Keratinocyte (primary cell): ENCODE data around the gene TNIP2. TPM values are rescaled to one million over a fixed set of nuclear protein-coding genes. Genes with fewer than 3 reads are reported as not detected.

ENCODE experiments used
- DNase-seq: peaks from one replicate; pipeline ENCODE4 v3.0.0-alpha.2; 2011; ENCODE audit warnings: low read depth, missing footprints, low spot score
- FAIRE-seq: peaks from 2 replicates; lab custom pipeline; 2011; peaks lifted over from hg19 to GRCh38; lab: Jason Lieb, UNC
- H2AFZ ChIP-seq: 2 replicates; pipeline ENCODE4 v1.6.0; 2012; ENCODE audit warnings: low read length, control low read depth, inconsistent platforms; ENCODE audit not compliant: control insufficient read depth
- H3K27ac ChIP-seq: 2 replicates; pipeline ENCODE4 v1.5.1; 2011; ENCODE audit warnings: low read length; ENCODE audit not compliant: control insufficient read depth, insufficient read depth
- H3K27me3 ChIP-seq: 3 replicates; pipeline ENCODE4 v1.6.0; 2011; ENCODE audit warnings: low read length; ENCODE audit not compliant: control insufficient read depth, insufficient read depth; ENCODE audit errors: extremely low read depth
- H3K36me3 ChIP-seq, 2 experiments: 2 replicates in 1 of 2; 3 replicates in 1 of 2; pipeline ENCODE4 v1.5.1; 2011; ENCODE audit warnings: low read length in 2 of 2, mild to moderate bottlenecking in 1 of 2; ENCODE audit not compliant: control insufficient read depth in 2 of 2, insufficient read depth in 2 of 2; ENCODE audit errors: extremely low read depth in 1 of 2
- H3K4me1 ChIP-seq: 3 replicates; pipeline ENCODE4 v1.5.1; 2011; ENCODE audit warnings: low read length; ENCODE audit not compliant: control insufficient read depth, insufficient read depth; ENCODE audit errors: extremely low read depth
- H3K4me2 ChIP-seq: 3 replicates; pipeline ENCODE4 v1.6.0; 2011; ENCODE audit warnings: low read depth, low read length; ENCODE audit not compliant: control insufficient read depth, insufficient read depth; ENCODE audit errors: extremely low read depth
- H3K4me3 ChIP-seq, 3 experiments: fragments of 200-600 bp in 1 of 3; sonication (generic) in 1 of 3; 2 replicates in 2 of 3; 3 replicates in 1 of 3; pipeline ENCODE4 v1.5.1; 2011 to 2016; ENCODE audit warnings: low read length in 3 of 3, mild to moderate bottlenecking in 3 of 3, control low read depth in 2 of 3, inconsistent platforms in 1 of 3, low read depth in 1 of 3, mixed read lengths in 1 of 3, mixed run types in 1 of 3, moderate library complexity in 1 of 3; ENCODE audit not compliant: control insufficient read depth in 2 of 3, insufficient read depth in 2 of 3; ENCODE audit errors: extremely low read depth in 1 of 3
- H3K79me2 ChIP-seq: 2 replicates; pipeline ENCODE4 v1.6.0; 2012; ENCODE audit warnings: low read length; ENCODE audit not compliant: control insufficient read depth, insufficient read depth
- H3K9ac ChIP-seq: 3 replicates; pipeline ENCODE4 v1.6.0; 2011; ENCODE audit warnings: low read length; ENCODE audit not compliant: control insufficient read depth, insufficient read depth; ENCODE audit errors: extremely low read depth
- H3K9me1 ChIP-seq: 3 replicates; pipeline ENCODE4 v1.6.0; 2011; ENCODE audit warnings: low read length; ENCODE audit not compliant: control insufficient read depth, insufficient read depth; ENCODE audit errors: extremely low read depth
- H3K9me3 ChIP-seq: 2 replicates; pipeline ENCODE4 v1.5.1; 2012; ENCODE audit warnings: low read depth, low read length; ENCODE audit not compliant: control insufficient read depth
- H4K20me1 ChIP-seq: 3 replicates; pipeline ENCODE4 v1.6.0; 2011; ENCODE audit warnings: low read length; ENCODE audit not compliant: control insufficient read depth, insufficient read depth; ENCODE audit errors: extremely low read depth
- EZH2 ChIP-seq: IDR thresholded peaks from one replicate; pipeline ENCODE4 v1.6.1; 2012; ENCODE audit warnings: inconsistent platforms, mild to moderate bottlenecking, low read length, moderate library complexity
- dilution Hi-C: fragments of 300-500 bp; cut with MboI; formaldehyde crosslinking; loops from one replicate; pipeline ENCODE4 v1.7.0; 2020; ENCODE audit warnings: low sequenced_read_pairs; ENCODE audit not compliant: extremely low pct_ligation_motif_present
- polyA plus RNA-seq, 5 experiments: library from polyadenylated mRNA; depleted of rRNA in 3 of 5; stranded (reverse) in 3 of 5; stranded (forward) in 1 of 5; unstranded in 1 of 5; fragments of >200 nt; gene quantifications; 1 replicate in 1 of 5; 2 replicates in 3 of 5; 3 replicates in 1 of 5; pipeline versions ENCODE4 v1.2.1 to v1.2.3, GENCODE V29; 2011 to 2012; ENCODE audit warnings: missing spikeins in 2 of 5, low read depth in 1 of 5, low replicate concordance in 1 of 5
- TF ChIP-seq, protein P1 (sequence below), 3 experiments: IDR thresholded peaks in 1 of 3; conservative IDR thresholded peaks in 1 of 3; optimal IDR thresholded peaks in 1 of 3; 2 replicates in 2 of 3; 3 replicates in 1 of 3; pipeline versions ENCODE3 to v1.5.1; 2011; ENCODE audit warnings: low read length in 3 of 3, mild to moderate bottlenecking in 3 of 3, moderate library complexity in 2 of 3, control low read depth in 1 of 3, inconsistent platforms in 1 of 3; ENCODE audit not compliant: insufficient read depth in 2 of 3; ENCODE audit errors: extremely low read depth in 1 of 3

TNIP2 gene
- polyA plus RNA-seq, 1 donor (not counting 4 experiments of a cell fraction or from before 2014, with no cell fraction given) = 22.6 TPM

DNA sequence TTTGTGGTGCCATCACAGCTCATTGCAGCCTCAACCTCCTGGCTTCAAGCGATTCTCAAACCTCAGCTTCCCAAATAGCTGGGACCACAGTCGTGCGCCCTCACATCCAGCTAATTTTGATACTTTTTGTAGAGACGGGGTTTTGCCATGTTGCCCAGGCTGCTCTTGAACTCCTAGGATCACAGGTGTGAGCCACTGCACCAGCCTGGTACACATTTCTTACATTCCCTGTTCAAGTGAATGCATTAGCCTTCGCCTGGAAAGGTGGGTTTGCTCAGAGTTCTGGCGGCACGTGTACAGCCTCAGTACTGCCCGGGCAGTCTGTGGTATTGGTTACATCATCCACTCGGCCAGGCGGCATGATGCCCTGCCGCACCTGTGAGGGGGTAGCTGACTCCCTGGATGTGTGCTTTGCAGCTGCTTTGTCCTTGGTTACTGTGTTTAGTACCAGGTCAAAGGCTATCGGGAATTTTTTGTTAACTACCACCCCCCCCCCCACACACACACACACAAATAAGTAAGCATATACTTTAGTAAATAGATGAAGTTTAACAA, 57.1 kb downstream of the TNIP2 start:
- FAIRE-seq = no peak
- Histone ChIP-seq H3K4me2 (no peak overlapping the region), H3K9me1 (no peaks in the 10 kb centered on the region), H2AFZ (no peak overlapping the region), H3K79me2 (no peaks in the 10 kb centered on the region), H3K9ac (no peak overlapping the region), H3K27ac (no peak overlapping the region), H3K9me3 (no peaks in the 10 kb centered on the region), H3K27me3 (no peaks in the 10 kb centered on the region), H3K4me3 (no peak overlapping the region), H3K36me3 (peaks cover 52 to 56% of the 10 kb centered on the region in 2 experiments), H3K4me1 (peaks cover 3% of the 10 kb centered on the region), H4K20me1 (no peaks in the 10 kb centered on the region)
- DNase-seq = no peak
- dilution Hi-C loops = no loop called here
- TF ChIP-seq EZH2 = no peak
- TF ChIP-seq, protein P1, sequence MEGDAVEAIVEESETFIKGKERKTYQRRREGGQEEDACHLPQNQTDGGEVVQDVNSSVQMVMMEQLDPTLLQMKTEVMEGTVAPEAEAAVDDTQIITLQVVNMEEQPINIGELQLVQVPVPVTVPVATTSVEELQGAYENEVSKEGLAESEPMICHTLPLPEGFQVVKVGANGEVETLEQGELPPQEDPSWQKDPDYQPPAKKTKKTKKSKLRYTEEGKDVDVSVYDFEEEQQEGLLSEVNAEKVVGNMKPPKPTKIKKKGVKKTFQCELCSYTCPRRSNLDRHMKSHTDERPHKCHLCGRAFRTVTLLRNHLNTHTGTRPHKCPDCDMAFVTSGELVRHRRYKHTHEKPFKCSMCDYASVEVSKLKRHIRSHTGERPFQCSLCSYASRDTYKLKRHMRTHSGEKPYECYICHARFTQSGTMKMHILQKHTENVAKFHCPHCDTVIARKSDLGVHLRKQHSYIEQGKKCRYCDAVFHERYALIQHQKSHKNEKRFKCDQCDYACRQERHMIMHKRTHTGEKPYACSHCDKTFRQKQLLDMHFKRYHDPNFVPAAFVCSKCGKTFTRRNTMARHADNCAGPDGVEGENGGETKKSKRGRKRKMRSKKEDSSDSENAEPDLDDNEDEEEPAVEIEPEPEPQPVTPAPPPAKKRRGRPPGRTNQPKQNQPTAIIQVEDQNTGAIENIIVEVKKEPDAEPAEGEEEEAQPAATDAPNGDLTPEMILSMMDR (optimal IDR thresholded peaks at IDR 0.05 in 1 of 3, IDR thresholded peaks at IDR 0.05 in 1 of 3, conservative IDR thresholded peaks at IDR 0.05 in 1 of 3; ENCODE audit: extremely low read depth in 1 of 3, insufficient read depth in 2 of 3, low read length in 3 of 3) = no peak

DNA sequence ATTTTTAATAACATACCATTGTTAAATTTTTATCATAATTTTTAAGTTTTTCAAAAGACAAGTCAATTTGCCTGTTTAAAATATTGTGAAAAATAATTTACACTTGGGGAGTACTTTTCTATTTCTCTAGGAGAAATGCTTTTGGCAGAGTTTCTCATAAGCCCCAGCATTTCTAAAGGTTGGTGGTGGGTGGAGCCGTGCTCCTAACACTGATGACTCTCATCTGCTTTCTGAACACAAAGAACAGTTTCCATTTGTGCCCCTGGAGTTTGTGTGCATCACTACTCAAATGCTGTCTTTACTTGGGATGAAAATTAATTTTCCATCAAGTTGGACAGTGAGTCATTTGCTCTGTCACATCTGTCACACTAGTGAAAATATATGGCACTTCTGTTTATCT, 57.6 kb downstream of the TNIP2 start:
- dilution Hi-C loops = no loop called here

More for the DNA sequence above, 57.6 kb downstream of the TNIP2 start:
- TF ChIP-seq, protein P1 (optimal IDR thresholded peaks at IDR 0.05 in 1 of 3, IDR thresholded peaks at IDR 0.05 in 1 of 3, conservative IDR thresholded peaks at IDR 0.05 in 1 of 3; ENCODE audit: extremely low read depth in 1 of 3, insufficient read depth in 2 of 3, low read length in 3 of 3) = no peak
- TF ChIP-seq EZH2 = no peak
- H3K4me3 ChIP-seq = no peak overlapping the region
- no peaks in the 10 kb centered on the region for H3K79me2 ChIP-seq
- H3K27ac ChIP-seq = no peak overlapping the region
- no peaks in the 10 kb centered on the region for H4K20me1 ChIP-seq
- H3K4me1 ChIP-seq = peaks cover 3% of the 10 kb centered on the region
- no peaks in the 10 kb centered on the region for H3K9me1 ChIP-seq
- no peaks in the 10 kb centered on the region for H3K27me3 ChIP-seq
- peaks cover 55 to 57% of the 10 kb centered on the region in 2 experiments for H3K36me3 ChIP-seq
- H2AFZ ChIP-seq = no peak overlapping the region
- no peaks in the 10 kb centered on the region for H3K9me3 ChIP-seq
- no peak overlapping the region for H3K9ac ChIP-seq
- DNase-seq = no peak
- FAIRE-seq = no peak
- H3K4me2 ChIP-seq = no peak overlapping the region
